GM18951 (cell line): ENCODE results near the gene TNRC6C.
"Not testable (repeated sequence)": the region's sequence is repeated elsewhere in the genome, so short reads cannot be mapped to it uniquely, and the experiment has no call there.

Source experiments
- POLR2A ChIP-seq: IDR thresholded peaks from 4 replicates; pipeline ENCODE4 v1.6.1; 2011; ENCODE audit warnings: mild to moderate bottlenecking; ENCODE audit not compliant: insufficient read length, insufficient read depth; ENCODE audit errors: extremely low read depth
- in situ Hi-C: fragments of 300-500 bp; cut with MboI; formaldehyde crosslinking; loops from one replicate; pipeline ENCODE4 v1.12.0; 2022; ENCODE audit warnings: low sequenced_read_pairs, mixed read lengths, inconsistent platforms; ENCODE audit not compliant: unreplicated experiment

The TNRC6C gene

DNA sequence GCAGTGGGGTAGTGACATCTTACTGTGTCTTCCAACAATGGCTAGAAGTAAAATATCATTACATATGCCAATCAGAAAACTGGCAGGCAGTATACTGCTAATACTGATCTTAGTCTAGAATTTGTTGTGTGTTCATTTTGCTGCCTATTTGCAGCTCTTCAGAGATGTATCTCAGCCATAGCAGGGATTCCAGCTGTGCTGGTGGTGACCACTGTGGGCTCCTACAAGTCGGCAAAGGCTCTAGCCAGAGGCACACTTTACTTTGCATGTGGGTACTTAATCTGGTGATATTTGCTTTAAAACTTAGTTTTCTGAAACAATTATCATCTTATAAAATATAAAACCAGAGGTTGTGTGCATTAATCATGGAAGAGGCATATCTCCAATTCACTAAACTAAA lies 100.1 kb downstream of the TNRC6C start:
- in situ Hi-C loops, result no loop called here
- no peak for TF ChIP-seq POLR2A

GRCh38 chr17:78062596-78062995 lies 104.1 kb downstream of the TNRC6C start:
- TF ChIP-seq POLR2A, result no peak
- in situ Hi-C loops, result no loop called here

DNA sequence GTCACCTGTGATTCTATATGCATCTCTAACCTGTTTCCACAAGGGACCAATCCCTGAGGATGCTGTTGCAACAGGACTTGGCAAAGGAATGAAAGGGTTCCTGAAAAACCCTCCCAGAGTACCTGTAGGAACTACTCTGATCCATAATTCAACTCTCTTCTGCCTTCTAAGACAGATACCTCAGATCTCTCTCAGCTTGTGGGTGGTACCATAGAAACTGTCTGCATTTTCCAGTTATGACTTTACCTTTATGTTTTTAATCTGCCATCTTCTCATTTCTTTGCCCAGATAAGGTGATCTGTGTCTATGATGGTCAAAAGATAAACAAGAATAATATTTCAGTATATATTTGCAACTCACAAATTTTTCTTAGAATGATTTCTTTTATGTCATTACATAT lies 105.0 kb downstream of the TNRC6C start:
- no peak for TF ChIP-seq POLR2A
- in situ Hi-C loops, result no loop called here

DNA sequence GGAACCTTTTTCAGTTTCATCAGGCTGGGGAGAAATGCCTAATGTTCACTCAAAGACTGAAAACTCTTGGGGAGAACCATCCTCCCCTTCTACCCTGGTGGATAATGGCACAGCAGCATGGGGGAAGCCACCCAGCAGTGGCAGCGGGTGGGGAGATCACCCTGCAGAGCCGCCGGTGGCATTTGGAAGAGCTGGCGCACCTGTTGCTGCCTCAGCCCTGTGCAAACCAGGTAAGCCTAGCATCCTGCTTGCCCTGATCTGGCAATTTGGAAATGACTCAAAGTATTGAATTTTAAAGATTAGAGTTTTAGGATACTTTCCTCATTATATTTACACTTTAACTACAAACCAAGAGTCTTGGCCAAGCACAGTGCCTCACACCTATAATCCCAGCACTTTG lies 106.2 kb downstream of the TNRC6C start:
- TF ChIP-seq POLR2A, result no peak
- in situ Hi-C loops, result no loop called here

GRCh38 chr17:78066976-78067375 lies 108.5 kb downstream of the TNRC6C start:
- in situ Hi-C loops, result not testable (repeated sequence)

GRCh38 chr17:78069695-78070094 lies 111.2 kb downstream of the TNRC6C start:
- in situ Hi-C loops, result no loop called here
- TF ChIP-seq POLR2A, result no peak

DNA sequence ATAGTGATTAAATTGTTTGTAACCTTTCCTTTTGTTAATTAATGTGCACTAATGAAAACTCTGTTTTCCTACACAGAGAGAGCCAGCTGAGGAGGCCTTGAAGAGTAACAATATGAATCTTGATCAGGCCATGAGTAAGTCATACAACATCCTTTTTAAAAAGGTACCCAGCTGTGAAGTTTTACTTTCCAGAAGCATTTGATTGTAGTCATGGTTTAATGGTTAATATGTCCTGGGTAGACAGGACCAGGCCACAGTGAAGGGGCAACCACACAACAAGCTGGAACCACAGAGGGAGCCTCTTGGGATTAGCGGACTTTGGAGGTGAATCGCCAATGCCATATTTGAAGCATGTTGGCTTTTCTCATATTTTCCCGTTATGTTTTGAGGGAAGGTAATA lies 114.5 kb downstream of the TNRC6C start:
- TF ChIP-seq POLR2A, result no peak
- in situ Hi-C loops, result no loop called here

GRCh38 chr17:78075011-78075410 lies 116.5 kb downstream of the TNRC6C start:
- TF ChIP-seq POLR2A, result no peak
- in situ Hi-C loops, result no loop called here

DNA sequence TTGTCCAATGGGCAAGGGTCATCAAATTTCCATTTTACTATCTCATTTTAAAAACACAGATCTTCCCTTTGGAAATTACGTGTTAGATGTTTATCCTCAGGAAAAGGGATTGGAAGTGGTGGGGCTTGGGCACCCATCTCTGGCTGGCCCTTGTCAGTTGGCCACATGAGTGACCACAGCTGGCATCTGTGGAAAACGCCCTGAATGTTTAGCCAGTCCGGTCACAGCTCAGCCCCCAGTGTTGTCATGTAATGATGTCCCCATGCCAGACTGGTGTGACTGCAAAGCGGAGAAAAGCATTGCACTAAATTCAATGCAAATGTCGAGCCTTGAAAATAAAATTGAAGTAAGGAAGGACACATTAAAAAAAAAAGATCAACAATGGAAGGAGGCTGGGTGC lies 117.0 kb downstream of the TNRC6C start:
- in situ Hi-C loops, result no loop called here
- no peak for TF ChIP-seq POLR2A

DNA sequence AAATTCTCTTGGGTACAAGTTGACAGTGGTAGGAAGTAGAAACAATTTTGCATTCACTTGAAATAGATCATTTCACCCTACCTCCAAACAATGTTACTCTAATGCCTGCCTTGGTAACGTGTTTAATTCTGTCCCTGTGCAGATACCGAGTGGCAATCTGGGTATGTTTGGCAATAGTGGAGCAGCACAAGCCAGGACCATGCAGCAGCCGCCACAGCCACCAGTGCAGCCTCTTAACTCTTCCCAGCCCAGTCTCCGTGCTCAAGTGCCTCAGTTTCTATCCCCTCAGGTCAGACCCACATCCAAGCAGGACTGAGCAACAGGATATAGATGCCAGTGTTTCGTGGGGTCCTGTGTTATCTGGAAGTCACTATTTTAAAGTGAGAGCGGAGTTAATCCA lies 120.8 kb downstream of the TNRC6C start:
- TF ChIP-seq POLR2A, result no peak
- in situ Hi-C loops, result no loop called here

GRCh38 chr17:78081551-78081950 lies 123.0 kb downstream of the TNRC6C start:
- in situ Hi-C loops, result no loop called here
- TF ChIP-seq POLR2A, result no peak

DNA sequence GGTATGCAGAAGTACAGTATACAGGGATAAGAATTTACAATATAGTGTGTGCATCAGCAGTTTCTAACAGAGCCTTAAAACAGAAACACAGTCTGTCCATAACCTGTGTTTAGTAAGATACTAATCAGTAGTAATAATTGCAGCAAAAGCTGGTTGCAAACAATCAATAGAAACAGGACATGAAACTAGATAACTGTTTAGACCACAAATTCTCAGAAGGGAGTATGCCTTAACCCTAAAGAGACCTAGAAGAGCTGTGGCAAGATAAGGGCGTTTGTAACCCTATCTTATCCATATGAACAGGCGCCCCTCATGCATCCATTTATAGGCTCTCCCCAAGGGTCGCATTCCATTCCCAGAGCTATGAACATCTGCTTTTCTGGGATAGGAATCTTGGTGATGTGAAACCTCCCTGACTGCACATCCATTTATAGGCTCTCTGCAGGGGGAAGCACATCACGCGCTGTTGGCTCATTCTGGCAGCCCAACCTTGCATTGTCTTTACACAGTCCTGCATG lies 123.9 kb downstream of the TNRC6C start:
- in situ Hi-C loops, result not testable (repeated sequence)

DNA sequence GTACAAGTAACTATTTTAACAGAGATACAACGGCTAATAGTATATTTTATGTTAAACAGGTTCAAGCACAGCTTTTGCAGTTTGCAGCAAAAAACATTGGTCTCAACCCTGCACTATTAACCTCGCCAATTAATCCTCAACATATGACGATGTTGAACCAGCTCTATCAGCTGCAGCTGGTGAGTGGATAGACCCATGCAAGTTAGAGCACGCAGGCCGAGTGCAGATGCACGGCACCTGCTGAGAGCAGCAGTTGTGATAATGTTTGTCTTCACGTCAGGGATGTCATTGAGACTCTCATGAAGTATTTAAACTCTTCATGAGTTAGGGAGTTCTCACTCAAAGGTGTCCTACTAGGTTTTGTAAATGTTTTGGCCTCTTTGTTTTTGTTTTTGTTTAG lies 124.5 kb downstream of the TNRC6C start:
- in situ Hi-C loops, result no loop called here
- TF ChIP-seq POLR2A, result no peak

DNA sequence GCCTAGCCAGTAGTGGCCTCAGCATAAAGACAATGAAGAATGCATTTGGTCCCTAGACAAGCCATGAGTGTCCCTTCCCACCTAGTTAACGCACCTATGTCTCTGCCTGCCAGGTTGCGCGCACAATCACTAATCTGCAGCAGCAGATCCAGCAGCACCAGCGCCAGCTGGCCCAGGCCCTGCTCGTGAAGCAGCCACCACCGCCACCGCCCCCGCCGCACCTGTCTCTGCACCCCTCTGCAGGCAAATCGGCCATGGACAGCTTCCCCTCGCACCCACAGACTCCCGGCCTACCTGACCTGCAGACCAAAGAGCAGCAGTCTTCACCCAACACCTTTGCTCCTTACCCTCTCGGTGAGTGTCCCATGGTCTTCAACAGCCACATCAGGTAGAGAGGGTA lies 128.2 kb downstream of the TNRC6C start:
- no peak for TF ChIP-seq POLR2A

DNA sequence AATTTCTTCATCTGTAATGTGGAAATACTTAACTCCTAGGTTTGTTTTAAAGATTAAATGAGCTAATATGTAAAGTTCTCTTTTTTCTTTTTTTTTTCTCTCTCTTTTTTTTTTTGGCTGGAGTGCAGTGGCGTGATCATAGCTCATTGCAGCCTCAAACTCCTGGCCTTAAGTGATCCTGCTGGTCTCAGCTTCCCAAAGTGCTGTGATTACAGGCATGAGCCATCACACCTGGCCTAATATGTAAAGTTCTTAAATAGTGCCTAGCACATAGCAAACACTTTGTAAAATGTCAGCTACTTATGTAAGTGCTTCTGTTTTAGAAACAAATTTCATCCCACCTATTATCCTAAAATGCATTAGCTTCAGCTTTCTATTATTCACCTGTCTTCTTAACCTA lies 130.0 kb downstream of the TNRC6C start:
- no peak for TF ChIP-seq POLR2A
- in situ Hi-C loops, result no loop called here

More for the DNA sequence above, 128.2 kb downstream of the TNRC6C start:
- in situ Hi-C loops, result no loop called here

GRCh38 chr17:78089576-78090281 lies 131.2 kb downstream of the TNRC6C start:
- in situ Hi-C loops, result no loop called here
- TF ChIP-seq POLR2A, result no peak
